HG02642 (cell line): Measurements from ENCODE around the gene MIA.
A peak's percentile ranks its signal among the peaks of the same experiment; 100 is the strongest.
"Not testable (repeated sequence)": the region's sequence is repeated elsewhere in the genome, so short reads cannot be mapped to it uniquely, and the experiment has no call there.

Source experiments
- ATAC-seq: cut with Tn5 transposase; IDR thresholded peaks from one replicate; pipeline ENCODE4 v1.9.1; 2021; ENCODE audit warnings: mild to moderate bottlenecking; ENCODE audit not compliant: unreplicated experiment, poor library complexity

MIA gene

GRCh38 chr19:40813182-40813581 is 37.9 kb downstream of the MIA start:
- no peak for ATAC-seq

GRCh38 chr19:40815223-40815622 is 39.9 kb downstream of the MIA start:
- no peak for ATAC-seq

DNA sequence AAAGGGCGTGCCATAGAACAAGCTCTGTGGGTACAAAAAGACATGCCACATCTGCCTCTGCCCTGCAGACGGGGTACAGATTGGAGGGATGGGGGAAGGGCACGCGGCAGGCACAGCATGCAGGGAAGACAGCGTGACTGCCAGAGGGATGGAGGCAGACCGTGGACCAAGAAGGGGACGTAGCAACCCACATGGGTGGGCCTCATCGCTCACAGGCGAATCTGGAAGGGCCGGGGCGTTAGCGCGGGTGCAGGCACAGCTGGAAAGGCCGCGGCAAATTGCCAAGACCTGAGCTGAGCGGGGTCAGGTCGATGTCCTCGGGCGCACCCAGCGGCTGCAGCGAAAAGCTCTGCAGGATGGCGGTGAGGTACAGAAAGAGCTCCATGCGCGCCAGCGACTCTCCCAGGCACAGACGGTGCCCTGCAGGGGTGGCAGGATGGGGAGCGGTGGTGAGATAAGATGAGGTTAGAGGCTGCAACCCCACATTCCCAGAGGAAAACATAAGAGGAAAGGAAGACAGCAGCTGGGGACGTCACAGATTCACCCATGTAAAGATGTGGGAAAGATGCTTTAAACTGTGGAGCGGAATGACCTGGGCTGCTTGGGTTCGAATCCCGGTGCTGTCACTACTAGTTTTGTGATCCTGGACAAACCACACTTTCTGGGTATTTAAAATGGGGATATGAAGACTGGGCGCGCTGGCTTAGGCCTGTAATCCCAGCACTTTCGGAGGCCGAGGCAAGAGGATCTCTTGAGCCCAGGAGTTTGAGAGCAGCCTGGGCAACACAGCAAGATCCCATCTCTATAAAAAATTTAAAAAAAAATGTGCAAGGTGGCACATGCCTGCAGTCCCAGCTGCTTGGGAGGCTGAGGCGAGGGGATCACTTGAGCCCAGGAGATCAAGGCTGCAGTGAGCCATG is 43.4 kb downstream of the MIA start:
- peak; percentile 69 for ATAC-seq

DNA sequence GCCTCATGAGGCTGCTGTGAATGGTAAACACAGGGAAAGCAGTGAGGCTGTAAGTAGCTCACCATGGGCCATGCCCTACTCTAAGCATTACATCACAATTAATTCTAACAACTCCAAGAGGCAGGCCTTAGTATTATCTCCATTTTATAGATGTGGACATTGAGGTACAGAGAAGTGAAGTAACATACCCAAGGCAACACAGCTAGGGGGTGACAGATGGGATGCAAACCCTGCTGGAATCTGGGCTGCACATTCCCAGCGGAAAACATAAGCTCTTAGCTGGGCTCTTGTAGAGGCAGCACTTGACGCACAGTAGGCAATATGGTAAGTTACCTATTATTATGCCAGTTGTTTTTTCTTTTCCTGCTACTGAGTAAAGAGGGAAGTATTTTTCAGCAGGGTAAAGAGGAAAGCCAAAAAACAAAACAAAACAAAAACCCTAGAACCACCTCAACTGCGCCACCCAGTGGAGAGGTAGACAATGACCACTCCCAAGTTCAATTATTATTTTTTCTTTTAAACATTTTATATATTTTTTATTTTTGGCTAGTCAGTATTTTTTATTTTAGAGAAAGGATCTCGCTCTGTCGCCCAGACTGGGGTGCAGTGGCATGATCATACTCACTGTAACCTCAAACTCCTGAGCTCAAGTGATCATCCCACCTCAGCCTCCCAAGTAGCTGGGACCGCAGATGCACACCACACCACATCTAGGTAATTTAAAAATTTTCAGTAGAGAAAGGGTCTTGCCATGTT is 44.3 kb downstream of the MIA start:
- not testable (repeated sequence) for ATAC-seq

DNA sequence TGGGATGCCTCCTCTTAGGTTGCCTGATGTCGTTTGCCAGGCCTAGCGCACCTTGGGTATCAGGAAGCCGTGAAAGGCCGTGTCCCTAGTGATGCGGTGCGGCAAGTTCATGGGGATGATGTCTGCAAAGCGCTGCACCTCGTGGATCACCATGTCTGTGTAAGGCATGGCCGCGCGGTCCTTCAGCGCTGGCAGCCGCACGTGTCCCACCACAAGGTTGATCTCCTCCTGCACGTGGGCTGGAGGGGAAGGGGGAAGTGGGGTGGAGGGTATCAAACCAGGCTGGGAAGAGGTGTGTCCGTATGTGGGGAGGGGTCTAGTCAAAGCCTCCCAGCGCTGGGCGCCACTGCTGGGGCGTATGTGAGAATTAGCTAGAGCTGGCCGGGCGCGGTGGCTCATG is 46.8 kb downstream of the MIA start:
- ATAC-seq = no peak

DNA sequence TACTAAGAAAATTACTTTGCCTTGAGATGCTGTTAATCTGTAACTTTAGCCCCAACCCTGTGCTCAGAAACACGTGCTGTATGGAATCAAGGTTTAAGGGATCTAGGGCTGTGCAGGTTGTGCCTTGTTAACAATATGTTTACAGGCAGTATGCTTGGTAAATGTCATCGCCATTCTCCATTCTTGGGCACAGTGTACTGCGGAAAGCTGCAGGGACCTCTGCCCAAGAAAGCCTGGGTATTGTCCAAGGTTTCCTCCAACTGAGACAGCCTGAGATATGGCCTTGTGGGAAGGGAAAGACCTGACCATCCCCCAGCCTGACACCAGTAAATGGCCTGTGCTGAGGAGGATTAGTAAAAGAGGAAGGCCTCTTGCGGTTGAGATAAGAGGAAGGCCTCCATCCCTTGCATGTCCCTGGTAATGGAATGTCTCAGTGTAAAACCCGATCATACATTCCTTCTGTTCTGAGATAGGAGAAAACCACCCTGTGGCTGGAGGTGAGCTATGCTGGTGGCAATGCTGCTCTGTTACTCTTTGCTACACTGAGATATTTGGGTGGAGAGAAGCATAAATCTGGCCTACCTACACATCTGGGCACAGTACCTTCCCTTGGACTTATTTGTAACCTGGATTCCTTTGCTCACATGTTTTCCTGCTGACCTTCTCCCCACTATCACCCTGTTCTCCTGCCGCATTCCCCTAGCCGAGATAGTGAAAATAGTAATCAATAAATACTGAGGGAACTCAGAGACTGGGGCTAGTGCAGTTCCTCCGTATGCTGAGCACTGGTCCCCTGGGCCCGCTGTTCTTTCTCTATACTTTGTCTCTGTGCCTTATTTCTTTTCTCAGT is 47.6 kb downstream of the MIA start:
- ATAC-seq = not testable (repeated sequence)

GRCh38 chr19:40824916-40825315 is 49.6 kb downstream of the MIA start:
- ATAC-seq = not testable (repeated sequence)

DNA sequence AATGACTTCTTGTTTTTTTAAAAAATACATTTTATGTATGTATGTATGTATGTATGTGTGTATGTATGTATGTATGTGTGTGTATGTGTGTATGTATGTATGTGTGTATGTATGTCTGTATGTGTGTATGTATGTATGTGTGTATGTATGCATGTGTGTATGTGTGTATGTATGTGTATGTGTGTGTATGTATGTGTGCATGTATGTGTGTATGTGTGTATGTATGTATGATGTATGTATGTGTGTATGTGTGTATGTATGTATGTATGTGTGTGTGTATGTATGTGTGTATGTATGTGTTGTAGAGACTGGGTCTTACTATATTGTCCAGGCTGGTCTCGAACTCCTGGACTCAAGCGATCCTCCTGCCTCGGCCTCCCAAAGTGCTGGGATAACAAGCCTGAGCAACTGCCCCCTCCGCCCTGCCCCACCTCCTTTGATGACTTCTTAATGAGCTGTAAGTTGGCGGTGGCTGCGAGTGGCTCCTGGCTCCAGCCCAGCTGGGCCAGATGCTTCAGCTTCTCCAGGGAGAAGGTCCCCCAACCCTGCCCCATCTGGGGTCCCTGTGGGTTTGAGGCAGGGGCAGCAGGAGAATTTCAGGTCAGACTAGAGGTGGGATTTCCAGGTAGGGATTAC is 50.3 kb downstream of the MIA start:
- ATAC-seq = not testable (repeated sequence)

DNA sequence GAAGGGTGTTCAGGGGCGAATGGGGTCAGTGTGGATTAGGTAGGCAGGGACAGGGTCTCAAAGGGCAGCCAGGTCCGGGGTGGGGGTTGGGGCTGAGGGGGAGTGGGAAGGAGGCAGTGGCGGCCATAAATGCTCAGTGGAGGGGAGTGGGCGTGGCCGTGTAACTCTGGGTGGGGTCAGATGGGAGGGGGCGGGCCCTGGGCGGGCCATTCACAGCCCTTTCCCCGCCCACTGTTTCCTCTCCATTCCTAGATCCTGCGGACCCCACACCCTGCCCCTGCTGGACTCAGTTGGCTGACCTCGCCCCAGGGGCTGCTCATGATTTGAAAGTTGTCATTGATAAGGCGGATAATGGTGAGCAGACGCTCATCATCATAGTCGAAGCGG is 51.0 kb downstream of the MIA start:
- not testable (repeated sequence) for ATAC-seq

- not testable (repeated sequence) for ATAC-seq
These were observed 51.5 kb downstream of the MIA start for GRCh38 chr19:40826699-40827385.
